GM10266 (cell line): Measurements from ENCODE around the gene XKR8.

Experiments used
- DNase-seq: peaks from one replicate; pipeline ENCODE4 v3.0.0; 2012; ENCODE audit errors: extremely low spot score
- CTCF ChIP-seq: IDR thresholded peaks from 2 replicates; pipeline ENCODE4 v1.5.1; 2012; ENCODE audit warnings: mild to moderate bottlenecking, low read depth; ENCODE audit not compliant: control insufficient read depth, insufficient read depth; ENCODE audit errors: missing control alignments

Gene XKR8

GRCh38 chr1:27956761-27957160, 3.0 kb upstream of the XKR8 start:
- no peak for TF ChIP-seq CTCF
- no peak for DNase-seq

- no peak for TF ChIP-seq CTCF
- no peak for DNase-seq
Measured at GRCh38 chr1:27957655-27958054, 2.1 kb upstream of the XKR8 start.

DNA sequence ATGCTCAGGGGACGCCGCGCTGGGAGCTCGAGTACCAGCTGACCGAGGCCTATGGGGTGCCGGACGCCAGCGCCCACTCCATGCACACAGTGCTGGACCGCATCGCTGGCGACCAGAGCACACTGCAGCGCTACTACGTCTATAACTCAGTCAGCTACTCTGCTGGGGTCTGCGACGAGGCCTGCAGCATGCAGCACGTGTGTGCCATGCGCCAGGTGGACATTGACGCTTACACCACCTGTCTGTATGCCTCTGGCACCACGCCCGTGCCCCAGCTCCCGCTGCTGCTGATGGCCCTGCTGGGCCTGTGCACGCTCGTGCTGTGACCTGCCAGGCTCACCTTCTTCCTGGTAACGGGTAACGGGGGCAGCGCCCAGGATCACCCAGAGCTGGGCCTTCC, 1.3 kb upstream of the XKR8 start:
- DNase-seq = no peak
- no peak for TF ChIP-seq CTCF

GRCh38 chr1:27960762-27961645, 1.2 kb downstream of the XKR8 start:
- DNase-seq = no peak

DNA sequence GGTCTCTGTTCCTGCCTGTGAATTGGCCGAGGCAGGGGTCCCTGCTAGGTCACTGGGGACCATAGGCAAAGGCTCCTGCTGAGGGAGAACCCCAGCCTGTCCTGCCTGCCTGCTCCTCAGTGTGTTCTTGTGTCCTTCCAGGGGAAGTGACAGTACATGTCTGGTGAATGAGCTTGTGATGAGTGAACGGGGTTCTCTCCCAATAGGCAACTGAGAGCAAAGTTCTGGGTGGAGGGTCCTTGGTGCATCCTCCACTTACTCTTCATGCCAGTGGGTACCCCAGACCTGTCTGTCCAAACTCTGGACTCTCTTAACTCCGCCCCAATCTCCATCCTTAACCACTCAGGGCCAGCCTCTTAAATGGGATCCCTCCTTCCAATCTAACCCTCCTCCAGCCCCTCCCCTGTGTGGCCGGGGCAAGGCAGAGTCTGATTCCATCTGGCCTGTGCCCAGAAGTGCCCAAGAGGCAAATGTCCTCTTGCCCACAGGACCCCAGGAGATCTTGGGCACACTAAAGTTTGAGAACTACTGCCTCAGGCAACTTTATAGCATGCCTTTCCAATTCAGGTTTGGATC, 2.0 kb downstream of the XKR8 start:
- no peak for TF ChIP-seq CTCF
- DNase-seq = no peak

More at GRCh38 chr1:27960762-27961645, 1.2 kb downstream of the XKR8 start:
- no peak for TF ChIP-seq CTCF

DNA sequence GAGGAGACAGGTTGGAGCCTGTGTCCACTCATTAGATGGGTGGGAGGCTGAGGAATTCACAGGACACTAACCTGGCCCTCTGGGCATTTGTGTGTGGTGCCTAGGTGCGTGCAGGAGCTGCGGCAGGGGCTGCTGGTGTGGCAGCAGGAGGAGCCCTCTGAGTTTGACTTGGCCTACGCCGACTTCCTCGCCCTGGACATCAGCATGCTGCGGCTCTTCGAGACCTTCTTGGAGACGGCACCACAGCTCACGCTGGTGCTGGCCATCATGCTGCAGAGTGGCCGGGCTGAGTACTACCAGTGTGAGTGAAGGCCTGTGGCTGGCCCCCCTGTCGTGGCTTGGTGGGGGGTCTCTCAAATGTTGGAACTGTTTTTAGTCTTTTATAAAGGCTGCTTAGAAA, 3.6 kb downstream of the XKR8 start:
- TF ChIP-seq CTCF = no peak

More for the DNA sequence above, 3.6 kb downstream of the XKR8 start:
- no peak for DNase-seq
